Testis (tissue), 2 donors: ENCODE measurements around the gene C4orf51.

Experiments used
- CTCF ChIP-seq, 3 experiments: fragments of 450-650 bp in 2 of 3; fragments of 200-600 bp in 1 of 3; sonication (generic) in 1 of 3; IDR thresholded peaks; one replicate each; pipeline ENCODE4 v1.5.1; 2016 to 2019; ENCODE audit warnings: antibody characterized with exemption in 3 of 3, mild to moderate bottlenecking in 2 of 3, moderate library complexity in 1 of 3
- POLR2A ChIP-seq: fragments of 450-650 bp; IDR thresholded peaks from one replicate; pipeline ENCODE4 v1.6.1; 2017; ENCODE audit warnings: antibody characterized with exemption, mild to moderate bottlenecking, moderate library complexity

DNA sequence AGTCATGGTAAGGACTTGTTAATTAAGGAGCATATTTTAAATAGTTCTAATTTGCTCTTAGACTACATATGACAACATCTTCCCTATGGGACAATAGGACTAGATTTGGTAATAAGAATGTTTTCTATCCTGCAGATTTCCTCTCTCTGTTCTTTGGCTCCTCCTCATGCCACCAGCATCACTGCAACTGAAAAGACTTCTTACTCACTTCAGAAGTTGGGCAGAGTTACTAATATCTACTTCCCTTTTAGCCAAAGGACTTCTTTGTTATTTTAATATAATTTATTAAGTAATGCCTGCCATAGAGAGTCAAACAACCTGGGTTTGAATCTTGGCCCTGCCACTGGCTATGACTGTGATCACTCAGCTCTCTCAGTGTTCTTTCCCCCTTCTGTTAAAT is 44.3 kb upstream of the C4orf51 start:
- TF ChIP-seq CTCF (IDR thresholded peaks at IDR 0.05) (no peak), POLR2A (no peak)
